Stomach (tissue), 4 donors: ENCODE data around the gene LST1.

Experiments used
- EP300 ChIP-seq: sonication (generic); formaldehyde crosslinking; IDR thresholded peaks from one replicate; pipeline ENCODE4 v1.6.1; 2017; ENCODE audit warnings: antibody characterized with exemption
- TF ChIP-seq, protein P1 (sequence below), 7 experiments: fragments of 450-650 bp in 4 of 7; fragments of 200-600 bp in 3 of 7; sonication (generic) in 3 of 7; IDR thresholded peaks; one replicate each; pipeline ENCODE4 v1.5.1; 2016 to 2019; ENCODE audit warnings: antibody characterized with exemption in 7 of 7, control low read depth in 2 of 7, mild to moderate bottlenecking in 1 of 7

DNA sequence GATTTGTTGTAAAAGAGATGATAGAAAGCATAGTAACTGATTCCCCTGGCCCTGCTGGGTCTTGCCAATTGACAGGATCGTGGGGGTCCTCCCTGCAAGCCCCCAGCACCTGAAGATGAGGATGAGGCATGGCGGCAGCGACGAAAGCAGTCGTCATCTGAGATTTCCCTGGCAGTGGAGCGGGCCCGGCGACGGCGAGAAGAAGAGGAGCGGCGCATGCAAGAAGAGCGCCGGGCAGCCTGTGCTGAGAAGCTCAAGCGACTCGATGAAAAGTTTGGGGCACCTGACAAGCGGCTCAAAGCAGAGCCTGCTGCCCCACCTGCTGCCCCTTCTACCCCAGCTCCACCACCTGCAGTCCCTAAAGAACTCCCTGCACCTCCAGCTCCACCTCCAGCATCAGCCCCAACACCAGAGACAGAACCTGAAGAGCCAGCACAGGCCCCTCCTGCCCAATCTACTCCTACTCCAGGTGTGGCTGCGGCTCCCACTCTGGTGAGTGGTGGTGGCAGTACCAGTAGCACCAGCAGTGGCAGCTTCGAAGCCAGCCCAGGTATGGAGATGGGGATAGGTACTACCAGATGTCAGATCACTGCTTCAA lies 41.7 kb downstream of the LST1 start:
- TF ChIP-seq, protein P1, sequence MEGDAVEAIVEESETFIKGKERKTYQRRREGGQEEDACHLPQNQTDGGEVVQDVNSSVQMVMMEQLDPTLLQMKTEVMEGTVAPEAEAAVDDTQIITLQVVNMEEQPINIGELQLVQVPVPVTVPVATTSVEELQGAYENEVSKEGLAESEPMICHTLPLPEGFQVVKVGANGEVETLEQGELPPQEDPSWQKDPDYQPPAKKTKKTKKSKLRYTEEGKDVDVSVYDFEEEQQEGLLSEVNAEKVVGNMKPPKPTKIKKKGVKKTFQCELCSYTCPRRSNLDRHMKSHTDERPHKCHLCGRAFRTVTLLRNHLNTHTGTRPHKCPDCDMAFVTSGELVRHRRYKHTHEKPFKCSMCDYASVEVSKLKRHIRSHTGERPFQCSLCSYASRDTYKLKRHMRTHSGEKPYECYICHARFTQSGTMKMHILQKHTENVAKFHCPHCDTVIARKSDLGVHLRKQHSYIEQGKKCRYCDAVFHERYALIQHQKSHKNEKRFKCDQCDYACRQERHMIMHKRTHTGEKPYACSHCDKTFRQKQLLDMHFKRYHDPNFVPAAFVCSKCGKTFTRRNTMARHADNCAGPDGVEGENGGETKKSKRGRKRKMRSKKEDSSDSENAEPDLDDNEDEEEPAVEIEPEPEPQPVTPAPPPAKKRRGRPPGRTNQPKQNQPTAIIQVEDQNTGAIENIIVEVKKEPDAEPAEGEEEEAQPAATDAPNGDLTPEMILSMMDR (IDR thresholded peaks at IDR 0.05), result no peak
- no peak for TF ChIP-seq EP300
